Prostate gland (tissue), 2 donors: ENCODE results near the gene SH3PXD2A.

Experiments used
- CTCF ChIP-seq, 4 experiments: fragments of 200-600 bp in 2 of 4; fragments of 450-650 bp in 2 of 4; sonication (generic) in 2 of 4; IDR thresholded peaks; 1 replicate in 3 of 4; 2 replicates in 1 of 4; pipeline ENCODE4 v1.5.1; 2016 to 2019; ENCODE audit warnings: antibody characterized with exemption in 4 of 4, mild to moderate bottlenecking in 2 of 4, moderate library complexity in 2 of 4
- POLR2A ChIP-seq: fragments of 450-650 bp; IDR thresholded peaks from one replicate; pipeline ENCODE4 v1.6.1; 2016; ENCODE audit warnings: antibody characterized with exemption, mild to moderate bottlenecking
- POLR2AphosphoS5 ChIP-seq: sonication (generic); formaldehyde crosslinking; IDR thresholded peaks from one replicate; pipeline ENCODE4 v1.6.1; 2017; ENCODE audit warnings: antibody characterized with exemption

- no peak for TF ChIP-seq POLR2A
- TF ChIP-seq CTCF (IDR thresholded peaks at IDR 0.05): no peak
- TF ChIP-seq POLR2AphosphoS5: no peak
These were observed 6.1 kb upstream of the SH3PXD2A start for GRCh38 chr10:103861505-103861904.
